Cardiac muscle cell (in vitro differentiated cells and primary cell): ENCODE data around the gene TMEM271. TPM values are rescaled to one million over a fixed set of nuclear protein-coding genes. Genes with fewer than 3 reads are reported as not detected.
"Not testable (repeated sequence)": the region's sequence is repeated elsewhere in the genome, so short reads cannot be mapped to it uniquely, and the experiment has no call there.

ENCODE experiments used
- DNase-seq, 2 donors: peaks; one replicate each; pipeline versions ENCODE4 v3.0.0 to v3.0.0-alpha.2; 2010 to 2017; ENCODE audit warnings: low read depth in 1 of 2, low spot score in 1 of 2
- H3K27ac ChIP-seq: fragments of 200-600 bp; sonication (generic); 2 replicates; pipeline ENCODE4 v1.5.1; 2016
- H3K27me3 ChIP-seq: fragments of 200-600 bp; sonication (generic); 2 replicates; pipeline ENCODE4 v1.6.0; 2016; ENCODE audit warnings: control low read depth
- H3K36me3 ChIP-seq: fragments of 200-600 bp; sonication (generic); 2 replicates; pipeline ENCODE4 v1.5.1; 2016; ENCODE audit warnings: control low read depth
- H3K4me1 ChIP-seq: fragments of 200-600 bp; sonication (generic); 2 replicates; pipeline ENCODE4 v1.8.1; 2017; ENCODE audit warnings: low read depth, mild to moderate bottlenecking, mixed run types
- H3K4me3 ChIP-seq: fragments of 200-600 bp; sonication (generic); 2 replicates; pipeline ENCODE4 v1.5.1; 2016; ENCODE audit warnings: mild to moderate bottlenecking
- H3K9me3 ChIP-seq: fragments of 200-600 bp; sonication (generic); 2 replicates; pipeline ENCODE4 v1.5.1; 2017; ENCODE audit warnings: low read depth, mild to moderate bottlenecking, control low read depth
- CTCF ChIP-seq: IDR thresholded peaks from 2 replicates; pipeline ENCODE4 v1.5.1; 2012; ENCODE audit warnings: low read depth, mild to moderate bottlenecking, low read length
- polyA plus RNA-seq: library from polyadenylated mRNA; unstranded; fragments of >200 nt; fragmentation: Nextera tagmentation; extraction: Ambion mirVana; gene quantifications from 2 replicates; pipeline ENCODE4 v1.2.1, GENCODE V29; 2016
- total RNA-seq: library from RNA; depleted of rRNA; stranded (reverse); fragments of >200 nt; gene quantifications from 2 replicates; pipeline ENCODE4 v1.2.3, GENCODE V29; 2016

Gene TMEM271
- total and polyA plus RNA-seq, 2 experiments from 2014 or later: not detected

GRCh38 chr4:566035-566434, 10.1 kb downstream of the TMEM271 start:
- no peak for TF ChIP-seq CTCF

GRCh38 chr4:565614-566013, 10.5 kb downstream of the TMEM271 start:
- H3K4me3 ChIP-seq, DNase-seq: not testable (repeated sequence)
- peaks cover 35% of the 10 kb centered on the region for H3K27me3 ChIP-seq

More at GRCh38 chr4:566035-566434, 10.1 kb downstream of the TMEM271 start:
- no peak for DNase-seq
- Histone ChIP-seq H3K4me3 (no peak overlapping the region), H3K4me1 (no peaks in the 10 kb centered on the region), H3K36me3 (no peaks in the 10 kb centered on the region), H3K27ac (no peak overlapping the region), H3K27me3 (peaks cover 40% of the 10 kb centered on the region), H3K9me3 (no peaks in the 10 kb centered on the region)

DNA sequence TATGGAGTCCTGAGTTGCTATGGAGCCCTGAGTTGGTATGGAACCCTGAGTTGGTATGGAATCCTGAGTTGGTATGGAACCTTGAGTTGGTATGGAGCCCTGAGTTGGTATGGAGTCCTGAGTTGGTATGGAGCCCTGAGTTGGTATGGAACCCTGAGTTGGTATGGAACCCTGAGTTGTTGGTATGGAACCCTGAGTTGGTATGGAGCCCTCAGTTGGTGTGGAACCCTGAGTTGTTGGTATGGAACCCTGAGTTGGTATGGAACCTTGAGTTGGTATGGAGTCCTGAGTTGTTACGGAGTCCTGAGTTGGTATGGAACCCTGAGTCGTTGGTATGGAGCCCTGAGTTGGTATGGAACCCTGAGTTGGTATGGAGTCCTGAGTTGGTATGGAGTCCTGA, 13.6 kb downstream of the TMEM271 start:
- H3K4me3 ChIP-seq, H3K27ac ChIP-seq, DNase-seq, H3K27me3 ChIP-seq, H3K36me3 ChIP-seq, H3K9me3 ChIP-seq, H3K4me1 ChIP-seq: not testable (repeated sequence)

More at GRCh38 chr4:565614-566013, 10.5 kb downstream of the TMEM271 start:
- not testable (repeated sequence) for H3K36me3 ChIP-seq, H3K9me3 ChIP-seq, H3K4me1 ChIP-seq, H3K27ac ChIP-seq

GRCh38 chr4:561426-561825, 14.7 kb downstream of the TMEM271 start:
- H3K36me3 ChIP-seq: no peaks in the 10 kb centered on the region
- H3K27ac ChIP-seq: no peak overlapping the region
- H3K9me3 ChIP-seq: no peaks in the 10 kb centered on the region
- DNase-seq: no peak
- no peak overlapping the region for H3K4me3 ChIP-seq
- no peaks in the 10 kb centered on the region for H3K27me3 ChIP-seq
- no peak for TF ChIP-seq CTCF
- H3K4me1 ChIP-seq: no peaks in the 10 kb centered on the region

DNA sequence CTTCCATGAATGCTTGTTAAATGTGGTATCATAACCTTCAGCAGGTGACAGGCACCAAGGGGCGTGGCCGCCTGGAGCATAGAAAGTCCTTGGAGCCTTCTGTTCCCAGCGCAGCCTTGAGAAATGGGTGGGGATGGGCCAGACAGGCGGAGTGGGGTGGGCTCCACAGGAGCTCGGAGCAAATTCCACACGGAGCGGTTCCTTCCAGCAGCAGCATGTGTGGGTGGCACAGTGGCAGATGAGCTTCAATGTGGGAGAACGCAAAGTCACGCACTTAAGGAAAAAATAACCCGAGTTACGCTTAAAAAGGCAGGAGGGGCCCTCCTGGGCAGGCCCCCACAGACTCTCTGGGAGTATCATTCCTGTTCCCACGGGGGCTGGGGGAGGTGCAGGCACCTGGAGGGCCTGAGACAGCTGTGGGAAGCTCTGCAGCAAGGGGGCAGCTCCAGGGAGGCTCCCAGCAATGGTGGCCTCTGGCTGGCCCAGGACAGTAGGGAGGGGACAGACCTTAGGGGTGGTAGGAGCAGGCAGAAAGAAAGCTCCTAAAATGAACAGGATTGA, 15.3 kb downstream of the TMEM271 start:
- Histone ChIP-seq H3K27me3 (no peaks in the 10 kb centered on the region), H3K27ac (no peak overlapping the region), H3K36me3 (no peaks in the 10 kb centered on the region), H3K4me1 (no peaks in the 10 kb centered on the region), H3K4me3 (no peak overlapping the region), H3K9me3 (no peaks in the 10 kb centered on the region)
- TF ChIP-seq CTCF: no peak
- no peak for DNase-seq

DNA sequence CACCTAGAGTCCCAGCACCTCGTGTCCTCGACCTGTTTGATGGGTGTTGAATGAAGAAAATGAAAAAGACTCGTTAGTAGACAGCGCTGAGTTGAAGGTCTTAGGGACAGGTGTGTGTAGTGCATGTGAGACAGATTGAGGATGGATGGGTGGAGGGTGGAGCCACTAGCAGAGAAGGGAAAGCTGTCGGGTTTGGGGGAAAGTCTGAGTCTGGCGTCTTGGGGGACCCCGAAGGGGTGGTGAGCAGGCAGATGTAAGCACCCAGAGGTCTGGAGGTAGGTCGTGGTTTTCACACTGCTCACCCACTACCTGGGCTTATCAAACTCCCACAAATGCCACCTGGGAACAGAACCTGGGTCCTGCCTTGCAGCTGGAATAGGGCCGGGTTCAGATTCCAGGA, 16.0 kb downstream of the TMEM271 start:
- DNase-seq: no peak
- Histone ChIP-seq H3K9me3 (no peaks in the 10 kb centered on the region), H3K4me1 (no peaks in the 10 kb centered on the region), H3K27ac (no peak overlapping the region), H3K27me3 (no peaks in the 10 kb centered on the region), H3K4me3 (no peak overlapping the region), H3K36me3 (no peaks in the 10 kb centered on the region)
- TF ChIP-seq CTCF: no peak
